ENCODE results near the gene CACNA1I.

CACNA1I gene

GRCh38 chr22:39665661-39666431 lies 95.3 kb downstream of the CACNA1I start:
- TF ChIP-seq ZNF596 (tag by site-specific recombination; IDR thresholded peaks at IDR 0.05), result no peak
- TF ChIP-seq, protein P1, sequence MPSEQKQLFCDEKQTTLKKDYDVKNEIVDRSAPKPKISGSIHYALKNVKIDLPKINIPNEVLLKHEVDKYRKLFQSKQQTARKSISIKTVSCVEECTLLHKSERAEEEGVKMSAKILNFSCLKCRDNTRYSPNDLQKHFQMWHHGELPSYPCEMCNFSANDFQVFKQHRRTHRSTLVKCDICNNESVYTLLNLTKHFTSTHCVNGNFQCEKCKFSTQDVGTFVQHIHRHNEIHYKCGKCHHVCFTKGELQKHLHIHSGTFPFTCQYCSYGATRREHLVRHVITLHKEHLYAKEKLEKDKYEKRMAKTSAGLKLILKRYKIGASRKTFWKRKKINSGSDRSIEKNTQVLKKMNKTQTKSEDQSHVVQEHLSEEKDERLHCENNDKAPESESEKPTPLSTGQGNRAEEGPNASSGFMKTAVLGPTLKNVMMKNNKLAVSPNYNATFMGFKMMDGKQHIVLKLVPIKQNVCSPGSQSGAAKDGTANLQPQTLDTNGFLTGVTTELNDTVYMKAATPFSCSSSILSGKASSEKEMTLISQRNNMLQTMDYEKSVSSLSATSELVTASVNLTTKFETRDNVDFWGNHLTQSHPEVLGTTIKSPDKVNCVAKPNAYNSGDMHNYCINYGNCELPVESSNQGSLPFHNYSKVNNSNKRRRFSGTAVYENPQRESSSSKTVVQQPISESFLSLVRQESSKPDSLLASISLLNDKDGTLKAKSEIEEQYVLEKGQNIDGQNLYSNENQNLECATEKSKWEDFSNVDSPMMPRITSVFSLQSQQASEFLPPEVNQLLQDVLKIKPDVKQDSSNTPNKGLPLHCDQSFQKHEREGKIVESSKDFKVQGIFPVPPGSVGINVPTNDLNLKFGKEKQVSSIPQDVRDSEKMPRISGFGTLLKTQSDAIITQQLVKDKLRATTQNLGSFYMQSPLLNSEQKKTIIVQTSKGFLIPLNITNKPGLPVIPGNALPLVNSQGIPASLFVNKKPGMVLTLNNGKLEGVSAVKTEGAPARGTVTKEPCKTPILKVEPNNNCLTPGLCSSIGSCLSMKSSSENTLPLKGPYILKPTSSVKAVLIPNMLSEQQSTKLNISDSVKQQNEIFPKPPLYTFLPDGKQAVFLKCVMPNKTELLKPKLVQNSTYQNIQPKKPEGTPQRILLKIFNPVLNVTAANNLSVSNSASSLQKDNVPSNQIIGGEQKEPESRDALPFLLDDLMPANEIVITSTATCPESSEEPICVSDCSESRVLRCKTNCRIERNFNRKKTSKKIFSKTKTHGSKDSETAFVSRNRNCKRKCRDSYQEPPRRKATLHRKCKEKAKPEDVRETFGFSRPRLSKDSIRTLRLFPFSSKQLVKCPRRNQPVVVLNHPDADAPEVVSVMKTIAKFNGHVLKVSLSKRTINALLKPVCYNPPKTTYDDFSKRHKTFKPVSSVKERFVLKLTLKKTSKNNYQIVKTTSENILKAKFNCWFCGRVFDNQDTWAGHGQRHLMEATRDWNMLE (tag by site-specific recombination; conservative IDR thresholded peaks at IDR 0.05; ENCODE audit: low read depth), result no peak
- TF ChIP-seq ZNF138 (tag by site-specific recombination; IDR thresholded peaks at IDR 0.05; ENCODE audit: borderline replicate concordance), result no peak
- TF ChIP-seq, protein P2, sequence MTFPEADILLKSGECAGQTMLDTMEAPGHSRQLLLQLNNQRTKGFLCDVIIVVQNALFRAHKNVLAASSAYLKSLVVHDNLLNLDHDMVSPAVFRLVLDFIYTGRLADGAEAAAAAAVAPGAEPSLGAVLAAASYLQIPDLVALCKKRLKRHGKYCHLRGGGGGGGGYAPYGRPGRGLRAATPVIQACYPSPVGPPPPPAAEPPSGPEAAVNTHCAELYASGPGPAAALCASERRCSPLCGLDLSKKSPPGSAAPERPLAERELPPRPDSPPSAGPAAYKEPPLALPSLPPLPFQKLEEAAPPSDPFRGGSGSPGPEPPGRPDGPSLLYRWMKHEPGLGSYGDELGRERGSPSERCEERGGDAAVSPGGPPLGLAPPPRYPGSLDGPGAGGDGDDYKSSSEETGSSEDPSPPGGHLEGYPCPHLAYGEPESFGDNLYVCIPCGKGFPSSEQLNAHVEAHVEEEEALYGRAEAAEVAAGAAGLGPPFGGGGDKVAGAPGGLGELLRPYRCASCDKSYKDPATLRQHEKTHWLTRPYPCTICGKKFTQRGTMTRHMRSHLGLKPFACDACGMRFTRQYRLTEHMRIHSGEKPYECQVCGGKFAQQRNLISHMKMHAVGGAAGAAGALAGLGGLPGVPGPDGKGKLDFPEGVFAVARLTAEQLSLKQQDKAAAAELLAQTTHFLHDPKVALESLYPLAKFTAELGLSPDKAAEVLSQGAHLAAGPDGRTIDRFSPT (tag by site-specific recombination; IDR thresholded peaks at IDR 0.05), result no peak
- no peak for TF ChIP-seq ZNF266 (tag by site-specific recombination; IDR thresholded peaks at IDR 0.05; ENCODE audit: low read depth)
- TF ChIP-seq, protein P3, sequence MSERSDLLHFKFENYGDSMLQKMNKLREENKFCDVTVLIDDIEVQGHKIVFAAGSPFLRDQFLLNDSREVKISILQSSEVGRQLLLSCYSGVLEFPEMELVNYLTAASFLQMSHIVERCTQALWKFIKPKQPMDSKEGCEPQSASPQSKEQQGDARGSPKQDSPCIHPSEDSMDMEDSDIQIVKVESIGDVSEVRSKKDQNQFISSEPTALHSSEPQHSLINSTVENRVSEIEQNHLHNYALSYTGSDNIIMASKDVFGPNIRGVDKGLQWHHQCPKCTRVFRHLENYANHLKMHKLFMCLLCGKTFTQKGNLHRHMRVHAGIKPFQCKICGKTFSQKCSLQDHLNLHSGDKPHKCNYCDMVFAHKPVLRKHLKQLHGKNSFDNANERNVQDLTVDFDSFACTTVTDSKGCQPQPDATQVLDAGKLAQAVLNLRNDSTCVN (tag by site-specific recombination; optimal IDR thresholded peaks at IDR 0.05), result no peak
- no peak for TF ChIP-seq ZNF473 (tag by site-specific recombination; IDR thresholded peaks at IDR 0.05)
- no peak for TF ChIP-seq SCRT1 (tag by site-specific recombination; IDR thresholded peaks at IDR 0.05; ENCODE audit: borderline replicate concordance)
- CTCF ChIA-PET, result interaction anchor here (0.7 to 0.9 kb wide), 2 partner anchors 10 to 11 kb away, joined by 4 read pairs; no protein-coding TSS in a partner anchor
- no peaks in the 10 kb centered on the region for H3K36me3 ChIP-seq (ENCODE audit: control insufficient read depth in 2 of 2, insufficient read depth in 1 of 2, low read length in 2 of 2)

GRCh38 chr22:39666495-39666894 lies 95.9 kb downstream of the CACNA1I start:
- CTCF ChIA-PET, result interaction anchor here (0.7 kb wide), 1 partner anchor 12 kb away, joined by 4 read pairs; no protein-coding TSS in a partner anchor

More at GRCh38 chr22:39665661-39666431, 95.3 kb downstream of the CACNA1I start:
- Histone ChIP-seq H3K4me3 (ENCODE audit: low read depth, low read length) (no peak overlapping the region), H3K9me3 (ENCODE audit: control insufficient read depth, insufficient read depth, low read depth, low read length) (no peaks in the 10 kb centered on the region), H3K4me1 (ENCODE audit: control insufficient read depth, insufficient read depth, low read length) (no peaks in the 10 kb centered on the region), H3K27ac (ENCODE audit: extremely low read depth, low read depth, low read length) (no peak overlapping the region)
- POLR2A ChIA-PET, result no interaction called here

GRCh38 chr22:39666926-39667325 lies 96.4 kb downstream of the CACNA1I start:
- no peaks in the 10 kb centered on the region for H3K36me3 ChIP-seq (ENCODE audit: control insufficient read depth in 2 of 2, insufficient read depth in 1 of 2, low read length in 2 of 2)
- no peak overlapping the region for H3K4me3 ChIP-seq (ENCODE audit: low read depth, low read length)
- no peaks in the 10 kb centered on the region for H3K9me3 ChIP-seq (ENCODE audit: control insufficient read depth, insufficient read depth, low read depth, low read length)
- POLR2A ChIA-PET, result no interaction called here
- TF ChIP-seq ZNF48 (tag by site-specific recombination; IDR thresholded peaks at IDR 0.05) (no peak), ZNF791 (tag by site-specific recombination; IDR thresholded peaks at IDR 0.05) (no peak), GLI2 (tag by site-specific recombination; IDR thresholded peaks at IDR 0.05; ENCODE audit: borderline replicate concordance, low read depth) (no peak), ZNF776 (tag by site-specific recombination; IDR thresholded peaks at IDR 0.05; ENCODE audit: borderline replicate concordance) (no peak), ZSCAN18 (tag by site-specific recombination; IDR thresholded peaks at IDR 0.05) (no peak), GLIS1 (tag by site-specific recombination; IDR thresholded peaks at IDR 0.05) (peak; percentile 49; the same call in 1 of the 2 replicates), ZNF660 (tag by site-specific recombination; IDR thresholded peaks at IDR 0.05) (no peak), ZNF354C (tag by site-specific recombination; IDR thresholded peaks at IDR 0.05; ENCODE audit: borderline replicate concordance, low read depth) (no peak)
- H3K4me1 ChIP-seq (ENCODE audit: control insufficient read depth, insufficient read depth, low read length), result no peaks in the 10 kb centered on the region
- CTCF ChIA-PET, result no interaction called here
- H3K27ac ChIP-seq (ENCODE audit: extremely low read depth, low read depth, low read length), result no peak overlapping the region

More at GRCh38 chr22:39666495-39666894, 95.9 kb downstream of the CACNA1I start:
- no peaks in the 10 kb centered on the region for H3K9me3 ChIP-seq (ENCODE audit: control insufficient read depth, insufficient read depth, low read depth, low read length)
- no peaks in the 10 kb centered on the region for H3K4me1 ChIP-seq (ENCODE audit: control insufficient read depth, insufficient read depth, low read length)
- TF ChIP-seq ZNF133 (tag by site-specific recombination; IDR thresholded peaks at IDR 0.05), result no peak
- no peak for TF ChIP-seq BCL11A (tag by site-specific recombination; IDR thresholded peaks at IDR 0.05; ENCODE audit: low read depth)
- POLR2A ChIA-PET, result no interaction called here
- no peak overlapping the region for H3K27ac ChIP-seq (ENCODE audit: extremely low read depth, low read depth, low read length)
- H3K4me3 ChIP-seq (ENCODE audit: low read depth, low read length), result no peak overlapping the region
- H3K36me3 ChIP-seq (ENCODE audit: control insufficient read depth in 2 of 2, insufficient read depth in 1 of 2, low read length in 2 of 2), result no peaks in the 10 kb centered on the region

Measured in HEK293 (cell line).